ENCODE results near the gene FOXN3.

FOXN3 gene

GRCh38 chr14:89197623-89198022 lies 219.4 kb downstream of the FOXN3 start:
- no peak for DNase-seq (ENCODE audit: low read depth in 2 of 2)

- DNase-seq (ENCODE audit: low read depth in 2 of 2), result no peak
Measured at GRCh38 chr14:89196545-89196944, 220.5 kb downstream of the FOXN3 start.

GRCh38 chr14:89194376-89194775 lies 222.7 kb downstream of the FOXN3 start:
- no peak for DNase-seq (ENCODE audit: low read depth in 2 of 2)

- no peak for DNase-seq (ENCODE audit: low read depth in 2 of 2)
Measured at GRCh38 chr14:89190765-89191513, 226.1 kb downstream of the FOXN3 start.

GRCh38 chr14:89188492-89188891 lies 228.5 kb downstream of the FOXN3 start:
- DNase-seq (ENCODE audit: low read depth in 2 of 2), result no peak

GRCh38 chr14:89187501-89187900 lies 229.5 kb downstream of the FOXN3 start:
- no peak for DNase-seq (ENCODE audit: low read depth in 2 of 2)

GRCh38 chr14:89186856-89187376 lies 230.1 kb downstream of the FOXN3 start:
- DNase-seq (ENCODE audit: low read depth in 2 of 2), result no peak

GRCh38 chr14:89185919-89186855 lies 230.8 kb downstream of the FOXN3 start:
- no peak for DNase-seq (ENCODE audit: low read depth in 2 of 2)

- DNase-seq (ENCODE audit: low read depth in 2 of 2), result no peak
Measured at GRCh38 chr14:89184952-89185351, 232.1 kb downstream of the FOXN3 start.

GRCh38 chr14:89182326-89182725 lies 234.7 kb downstream of the FOXN3 start:
- DNase-seq (ENCODE audit: low read depth in 2 of 2), result no peak

- DNase-seq (ENCODE audit: low read depth in 2 of 2), result no peak
Measured at GRCh38 chr14:89180546-89180945, 236.5 kb downstream of the FOXN3 start.

GRCh38 chr14:89179891-89180404 lies 237.1 kb downstream of the FOXN3 start:
- DNase-seq (ENCODE audit: low read depth in 2 of 2), result no peak

GRCh38 chr14:89178800-89179535 lies 238.1 kb downstream of the FOXN3 start:
- no peak for DNase-seq (ENCODE audit: low read depth in 2 of 2)

GRCh38 chr14:89178376-89178775 lies 238.7 kb downstream of the FOXN3 start:
- no peak for DNase-seq (ENCODE audit: low read depth in 2 of 2)

GRCh38 chr14:89175881-89176799 lies 240.9 kb downstream of the FOXN3 start:
- DNase-seq (ENCODE audit: low read depth in 2 of 2), result no peak

- DNase-seq (ENCODE audit: low read depth in 2 of 2), result no peak
Measured at GRCh38 chr14:89171628-89172027, 245.4 kb downstream of the FOXN3 start.

GRCh38 chr14:89171168-89171567 lies 245.9 kb downstream of the FOXN3 start:
- no peak for DNase-seq (ENCODE audit: low read depth in 2 of 2)

GRCh38 chr14:89167705-89168104 lies 249.3 kb downstream of the FOXN3 start:
- no peak for DNase-seq (ENCODE audit: low read depth in 2 of 2)

- no peak for DNase-seq (ENCODE audit: low read depth in 2 of 2)
Measured at GRCh38 chr14:89166633-89167032, 250.4 kb downstream of the FOXN3 start.
